OCI-LY1 (cell line): Measurements from ENCODE around the gene SDK1.

Experiments
- H2AFZ ChIP-seq: fragments of 200-600 bp; sonication (generic), shearing (Covaris generic); 2 replicates; pipeline ENCODE4 v1.6.0; 2014; ENCODE audit warnings: antibody characterized with exemption, mild to moderate bottlenecking, low read length
- H3F3A ChIP-seq: fragments of 200-600 bp; sonication (generic), shearing (Covaris generic); 2 replicates; pipeline ENCODE4 v1.6.0; 2014; ENCODE audit warnings: mild to moderate bottlenecking, antibody characterized with exemption, low read length, moderate library complexity; ENCODE audit not compliant: insufficient read depth
- H3K27ac ChIP-seq: fragments of 200-600 bp; sonication (generic); 2 replicates; pipeline ENCODE4 v1.5.1; 2014; ENCODE audit warnings: low read length, mixed run types, mild to moderate bottlenecking, low read depth; ENCODE audit not compliant: poor library complexity, severe bottlenecking
- H3K27me3 ChIP-seq: fragments of 200-600 bp; sonication (generic); 2 replicates; pipeline ENCODE4 v1.6.0; 2014; ENCODE audit warnings: antibody characterized with exemption, mild to moderate bottlenecking, low read length, moderate library complexity; ENCODE audit not compliant: insufficient read depth
- H3K36me3 ChIP-seq: fragments of 200-600 bp; sonication (generic); 2 replicates; pipeline ENCODE4 v1.6.1; 2014; ENCODE audit warnings: mild to moderate bottlenecking, antibody characterized with exemption, low read length, moderate library complexity, mixed read lengths; ENCODE audit not compliant: insufficient read depth
- H3K4me1 ChIP-seq: fragments of 200-600 bp; sonication (generic); 2 replicates; pipeline ENCODE4 v1.5.1; 2014; ENCODE audit warnings: mild to moderate bottlenecking, low read length, moderate library complexity; ENCODE audit not compliant: insufficient read depth, severe bottlenecking
- H3K4me2 ChIP-seq: fragments of 200-600 bp; sonication (generic), shearing (Covaris generic); 2 replicates; pipeline ENCODE4 v1.6.1; 2014; ENCODE audit warnings: low read length
- H3K4me3 ChIP-seq: fragments of 200-600 bp; sonication (generic); 2 replicates; pipeline ENCODE4 v1.5.1; 2014; ENCODE audit warnings: low read length, low read depth, mild to moderate bottlenecking, mixed read lengths; ENCODE audit not compliant: poor library complexity, severe bottlenecking
- H3K79me2 ChIP-seq: fragments of 200-600 bp; shearing (Covaris generic); 2 replicates; pipeline ENCODE4 v1.6.1; 2016; ENCODE audit warnings: mixed run types, low read length, mixed read lengths; ENCODE audit not compliant: insufficient read depth
- H3K9ac ChIP-seq: fragments of 200-600 bp; sonication (generic), shearing (Covaris generic); 2 replicates; pipeline ENCODE4 v1.6.1; 2014; ENCODE audit warnings: mild to moderate bottlenecking, low read length, mixed read lengths
- H3K9me2 ChIP-seq: fragments of 200-600 bp; sonication (generic), shearing (Covaris generic); 2 replicates; pipeline ENCODE4 v1.6.1; 2014; ENCODE audit warnings: low read depth, mild to moderate bottlenecking, low read length, mixed read lengths
- H3K9me3 ChIP-seq: fragments of 200-600 bp; shearing (Covaris generic); 2 replicates; pipeline ENCODE4 v1.6.1; 2014; ENCODE audit warnings: low read length, mixed read lengths
- H4K20me1 ChIP-seq: fragments of 200-600 bp; sonication (generic), shearing (Covaris generic); 2 replicates; pipeline ENCODE4 v1.6.0; 2016; ENCODE audit warnings: mild to moderate bottlenecking, low read length; ENCODE audit not compliant: insufficient read depth
- CTCF ChIP-seq: fragments of 200-600 bp; sonication (generic), shearing (Covaris generic); IDR thresholded peaks from 2 replicates; pipeline ENCODE4 v1.5.1; 2017; ENCODE audit warnings: mild to moderate bottlenecking, antibody characterized with exemption, low read length, moderate library complexity, mixed read lengths
- EZH2 ChIP-seq: fragments of 200-600 bp; sonication (generic), shearing (Covaris generic); IDR thresholded peaks from 2 replicates; pipeline ENCODE4 v1.8.0; 2017; ENCODE audit warnings: borderline replicate concordance, mixed run types, mild to moderate bottlenecking, antibody characterized with exemption, low read length, moderate library complexity, mixed read lengths

Gene SDK1

GRCh38 chr7:4185721-4186512 lies 884.9 kb downstream of the SDK1 start:
- Histone ChIP-seq H2AFZ (no peak overlapping the region), H3K9me2 (no peaks in the 10 kb centered on the region), H3K9me3 (peaks cover 5% of the 10 kb centered on the region; the same call in 1 of the 2 replicates), H3K27ac (no peak overlapping the region), H3K27me3 (no peaks in the 10 kb centered on the region), H3K4me1 (no peaks in the 10 kb centered on the region), H3K79me2 (no peaks in the 10 kb centered on the region), H3K9ac (no peak overlapping the region), H3F3A (no peaks in the 10 kb centered on the region), H3K4me3 (no peak overlapping the region), H3K4me2 (no peak overlapping the region), H3K36me3 (no peaks in the 10 kb centered on the region; the same call in 1 of the 2 replicates), H4K20me1 (no peaks in the 10 kb centered on the region)
- TF ChIP-seq EZH2 (no peak), CTCF (no peak)

GRCh38 chr7:4186513-4186780 lies 885.4 kb downstream of the SDK1 start:
- Histone ChIP-seq H3F3A (no peaks in the 10 kb centered on the region), H3K4me3 (no peak overlapping the region), H3K4me2 (no peak overlapping the region), H3K4me1 (no peaks in the 10 kb centered on the region), H3K79me2 (no peaks in the 10 kb centered on the region), H4K20me1 (no peaks in the 10 kb centered on the region), H3K9me3 (peaks cover 5% of the 10 kb centered on the region; the same call in 1 of the 2 replicates), H3K27me3 (no peaks in the 10 kb centered on the region), H3K36me3 (no peaks in the 10 kb centered on the region; the same call in 1 of the 2 replicates), H3K9ac (no peak overlapping the region), H3K27ac (no peak overlapping the region), H3K9me2 (no peaks in the 10 kb centered on the region), H2AFZ (no peak overlapping the region)
- no peak for TF ChIP-seq CTCF
- no peak for TF ChIP-seq EZH2

- Histone ChIP-seq H4K20me1 (no peaks in the 10 kb centered on the region), H3K27ac (no peak overlapping the region), H3K4me1 (no peaks in the 10 kb centered on the region), H3K4me2 (no peak overlapping the region), H3K9ac (no peak overlapping the region), H3K36me3 (no peaks in the 10 kb centered on the region; the same call in 1 of the 2 replicates), H3K9me3 (peaks cover 5% of the 10 kb centered on the region; the same call in 1 of the 2 replicates), H3K27me3 (no peaks in the 10 kb centered on the region), H3K4me3 (no peak overlapping the region), H3K79me2 (no peaks in the 10 kb centered on the region), H3K9me2 (no peaks in the 10 kb centered on the region), H3F3A (no peaks in the 10 kb centered on the region), H2AFZ (no peak overlapping the region)
- TF ChIP-seq CTCF, result no peak
- no peak for TF ChIP-seq EZH2
These were observed 887.6 kb downstream of the SDK1 start for GRCh38 chr7:4188651-4189050.
